Gastrocnemius medialis (tissue), 4 donors: ENCODE measurements around the gene FAM3C.

Source experiments
- POLR2A ChIP-seq, 2 donors: fragments of 450-650 bp; IDR thresholded peaks; one replicate each; pipeline ENCODE4 v1.6.1; 2017; ENCODE audit warnings: antibody characterized with exemption in 2 of 2, mild to moderate bottlenecking in 2 of 2, moderate library complexity in 2 of 2
- TF ChIP-seq, protein P1 (sequence below), 5 experiments: fragments of 450-650 bp in 3 of 5; fragments of 200-600 bp in 2 of 5; sonication (generic) in 2 of 5; IDR thresholded peaks in 4 of 5; conservative IDR thresholded peaks in 1 of 5; 1 replicate in 4 of 5; 2 replicates in 1 of 5; pipeline ENCODE4 v1.5.1; 2016 to 2019; ENCODE audit warnings: antibody characterized with exemption in 5 of 5, mild to moderate bottlenecking in 3 of 5, moderate library complexity in 3 of 5

DNA sequence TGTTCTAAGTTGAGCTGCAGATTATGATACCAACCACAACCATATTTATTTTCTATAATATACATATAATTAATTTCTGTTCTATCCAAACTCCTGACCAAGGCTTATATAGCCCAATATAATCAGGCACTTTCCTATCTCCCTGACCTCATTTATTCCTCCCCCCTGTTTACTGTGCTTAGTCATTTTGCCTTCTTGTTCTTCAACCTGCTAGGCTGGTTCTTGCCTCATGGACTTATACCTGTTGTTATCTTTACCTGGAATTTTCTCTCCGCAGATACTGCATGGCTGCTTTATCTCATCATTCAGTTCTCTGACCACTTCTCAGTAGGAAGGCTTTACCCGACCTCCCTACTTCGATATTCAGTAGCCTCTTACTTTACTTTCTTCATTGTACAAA lies 24.9 kb upstream of the FAM3C start:
- TF ChIP-seq, protein P1, sequence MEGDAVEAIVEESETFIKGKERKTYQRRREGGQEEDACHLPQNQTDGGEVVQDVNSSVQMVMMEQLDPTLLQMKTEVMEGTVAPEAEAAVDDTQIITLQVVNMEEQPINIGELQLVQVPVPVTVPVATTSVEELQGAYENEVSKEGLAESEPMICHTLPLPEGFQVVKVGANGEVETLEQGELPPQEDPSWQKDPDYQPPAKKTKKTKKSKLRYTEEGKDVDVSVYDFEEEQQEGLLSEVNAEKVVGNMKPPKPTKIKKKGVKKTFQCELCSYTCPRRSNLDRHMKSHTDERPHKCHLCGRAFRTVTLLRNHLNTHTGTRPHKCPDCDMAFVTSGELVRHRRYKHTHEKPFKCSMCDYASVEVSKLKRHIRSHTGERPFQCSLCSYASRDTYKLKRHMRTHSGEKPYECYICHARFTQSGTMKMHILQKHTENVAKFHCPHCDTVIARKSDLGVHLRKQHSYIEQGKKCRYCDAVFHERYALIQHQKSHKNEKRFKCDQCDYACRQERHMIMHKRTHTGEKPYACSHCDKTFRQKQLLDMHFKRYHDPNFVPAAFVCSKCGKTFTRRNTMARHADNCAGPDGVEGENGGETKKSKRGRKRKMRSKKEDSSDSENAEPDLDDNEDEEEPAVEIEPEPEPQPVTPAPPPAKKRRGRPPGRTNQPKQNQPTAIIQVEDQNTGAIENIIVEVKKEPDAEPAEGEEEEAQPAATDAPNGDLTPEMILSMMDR (IDR thresholded peaks at IDR 0.05 in 4 of 5, conservative IDR thresholded peaks at IDR 0.05 in 1 of 5): no peak
- no peak for TF ChIP-seq POLR2A (IDR thresholded peaks at IDR 0.05)
